Measurements from ENCODE around the gene SERP2.

SERP2 gene

DNA sequence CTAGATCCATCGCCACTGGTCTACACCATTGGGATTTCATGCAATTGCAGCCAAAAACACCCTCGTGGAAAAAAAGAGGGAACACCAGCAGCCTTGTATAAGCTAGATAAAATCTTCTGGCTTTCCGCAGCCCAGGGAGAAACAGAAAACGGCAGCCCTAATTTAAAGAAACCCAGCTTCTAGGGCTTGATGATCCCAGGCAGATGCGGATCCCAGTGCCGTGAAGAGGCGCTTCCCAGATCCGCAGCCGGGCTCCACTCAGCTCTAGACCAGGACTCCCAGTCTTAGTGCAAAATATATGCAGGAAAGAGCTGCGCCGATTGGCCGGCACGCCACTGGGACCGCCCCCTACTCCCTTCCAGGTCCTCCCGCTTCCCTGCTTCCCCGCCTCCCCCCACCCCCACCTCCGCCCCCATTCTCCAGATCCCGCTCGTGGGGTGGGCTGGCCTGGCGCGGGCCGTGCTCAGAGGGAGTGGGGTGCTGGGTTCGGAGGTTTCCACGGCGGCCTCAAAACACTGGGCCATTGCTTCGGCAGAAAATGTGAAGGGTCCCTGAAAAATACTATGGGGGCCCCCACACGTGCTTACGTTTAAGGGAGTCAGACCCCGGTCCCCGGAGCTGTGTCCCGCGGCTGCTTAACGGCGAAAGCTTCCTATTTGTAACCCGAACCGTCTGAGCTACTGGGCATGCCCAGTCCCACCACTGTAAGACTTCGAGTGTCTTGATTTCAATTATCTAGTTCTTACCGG is 63.1 kb downstream of the SERP2 start:
- TF ChIP-seq, protein P1, sequence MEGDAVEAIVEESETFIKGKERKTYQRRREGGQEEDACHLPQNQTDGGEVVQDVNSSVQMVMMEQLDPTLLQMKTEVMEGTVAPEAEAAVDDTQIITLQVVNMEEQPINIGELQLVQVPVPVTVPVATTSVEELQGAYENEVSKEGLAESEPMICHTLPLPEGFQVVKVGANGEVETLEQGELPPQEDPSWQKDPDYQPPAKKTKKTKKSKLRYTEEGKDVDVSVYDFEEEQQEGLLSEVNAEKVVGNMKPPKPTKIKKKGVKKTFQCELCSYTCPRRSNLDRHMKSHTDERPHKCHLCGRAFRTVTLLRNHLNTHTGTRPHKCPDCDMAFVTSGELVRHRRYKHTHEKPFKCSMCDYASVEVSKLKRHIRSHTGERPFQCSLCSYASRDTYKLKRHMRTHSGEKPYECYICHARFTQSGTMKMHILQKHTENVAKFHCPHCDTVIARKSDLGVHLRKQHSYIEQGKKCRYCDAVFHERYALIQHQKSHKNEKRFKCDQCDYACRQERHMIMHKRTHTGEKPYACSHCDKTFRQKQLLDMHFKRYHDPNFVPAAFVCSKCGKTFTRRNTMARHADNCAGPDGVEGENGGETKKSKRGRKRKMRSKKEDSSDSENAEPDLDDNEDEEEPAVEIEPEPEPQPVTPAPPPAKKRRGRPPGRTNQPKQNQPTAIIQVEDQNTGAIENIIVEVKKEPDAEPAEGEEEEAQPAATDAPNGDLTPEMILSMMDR (IDR thresholded peaks at IDR 0.05; ENCODE audit: insufficient read depth, low read length, poor library complexity, severe bottlenecking), result no peak
- Histone ChIP-seq H3K27me3 (replicated peaks; ENCODE audit: control insufficient read depth, insufficient read depth, low read length) (no peaks in the 10 kb centered on the region; the same call in 1 of the 2 replicates), H3K36me3 (ENCODE audit: control insufficient read depth, insufficient read depth, low read length) (no peaks in the 10 kb centered on the region), H3K4me3 (replicated peaks; ENCODE audit: low read depth, low read length) (peak overlapping the region; percentile 55)
- DNase-seq (ENCODE audit: extremely low read depth, insufficient read length), result peak; percentile 16

- H3K36me3 ChIP-seq (ENCODE audit: control insufficient read depth, insufficient read depth, low read length), result no peaks in the 10 kb centered on the region
- peak overlapping the region; percentile 55 for H3K4me3 ChIP-seq (replicated peaks; ENCODE audit: low read depth, low read length)
- DNase-seq (ENCODE audit: extremely low read depth, insufficient read length), result no peak
- TF ChIP-seq, protein P1 (IDR thresholded peaks at IDR 0.05; ENCODE audit: insufficient read depth, low read length, poor library complexity, severe bottlenecking), result peak; percentile 21
- no peaks in the 10 kb centered on the region; the same call in 1 of the 2 replicates for H3K27me3 ChIP-seq (replicated peaks; ENCODE audit: control insufficient read depth, insufficient read depth, low read length)
Observed at GRCh38 chr13:44437356-44438233, 64.0 kb downstream of the SERP2 start.

- no peak for DNase-seq (ENCODE audit: extremely low read depth, insufficient read length)
- no peaks in the 10 kb centered on the region for H3K36me3 ChIP-seq (ENCODE audit: control insufficient read depth, insufficient read depth, low read length)
- H3K27me3 ChIP-seq (replicated peaks; ENCODE audit: control insufficient read depth, insufficient read depth, low read length), result no peaks in the 10 kb centered on the region; the same call in 1 of the 2 replicates
- H3K4me3 ChIP-seq (replicated peaks; ENCODE audit: low read depth, low read length), result no peak overlapping the region
- TF ChIP-seq, protein P1 (IDR thresholded peaks at IDR 0.05; ENCODE audit: insufficient read depth, low read length, poor library complexity, severe bottlenecking), result no peak
Observed at GRCh38 chr13:44438234-44438579, 64.6 kb downstream of the SERP2 start.

GRCh38 chr13:44439452-44440024 is 65.9 kb downstream of the SERP2 start:
- Histone ChIP-seq H3K27me3 (replicated peaks; ENCODE audit: control insufficient read depth, insufficient read depth, low read length) (no peaks in the 10 kb centered on the region; the same call in 1 of the 2 replicates), H3K36me3 (ENCODE audit: control insufficient read depth, insufficient read depth, low read length) (no peaks in the 10 kb centered on the region), H3K4me3 (replicated peaks; ENCODE audit: low read depth, low read length) (no peak overlapping the region)
- no peak for DNase-seq (ENCODE audit: extremely low read depth, insufficient read length)
- TF ChIP-seq, protein P1 (IDR thresholded peaks at IDR 0.05; ENCODE audit: insufficient read depth, low read length, poor library complexity, severe bottlenecking), result no peak

- TF ChIP-seq, protein P1 (IDR thresholded peaks at IDR 0.05; ENCODE audit: insufficient read depth, low read length, poor library complexity, severe bottlenecking), result no peak
Observed at GRCh38 chr13:44440046-44440608, 66.5 kb downstream of the SERP2 start.

More at GRCh38 chr13:44440046-44440608, 66.5 kb downstream of the SERP2 start:
- DNase-seq (ENCODE audit: extremely low read depth, insufficient read length), result no peak
- Histone ChIP-seq H3K4me3 (replicated peaks; ENCODE audit: low read depth, low read length) (no peak overlapping the region), H3K27me3 (replicated peaks; ENCODE audit: control insufficient read depth, insufficient read depth, low read length) (no peaks in the 10 kb centered on the region; the same call in 1 of the 2 replicates), H3K36me3 (ENCODE audit: control insufficient read depth, insufficient read depth, low read length) (no peaks in the 10 kb centered on the region)
